HepG2 (cell line): ENCODE measurements around the gene CDC42SE1. TPM values are rescaled to one million over a fixed set of nuclear protein-coding genes. Genes with fewer than 3 reads are reported as not detected.

Source experiments
- ATF1 ChIP-seq: IDR thresholded peaks from 2 replicates; pipeline ENCODE4 v1.6.1; 2016; ENCODE audit warnings: mild to moderate bottlenecking, control low read depth
- ATF7 ChIP-seq, 2 experiments: fragments of 450-650 bp in 1 of 2; sonication (generic) in 1 of 2; formaldehyde crosslinking in 1 of 2; IDR thresholded peaks; 2 replicates each; pipeline versions ENCODE4 v1.4.0 to v1.6.1; 2016 to 2020; ENCODE audit warnings: antibody characterized with exemption in 1 of 2, mild to moderate bottlenecking in 1 of 2, missing genetic modification reagents in 1 of 2
- ELF1 ChIP-seq: sonication (generic); formaldehyde crosslinking; IDR thresholded peaks from 2 replicates; pipeline ENCODE4 v1.4.0; 2020; ENCODE audit warnings: missing genetic modification reagents
- FOXK1 ChIP-seq: sonication (generic); formaldehyde crosslinking; IDR thresholded peaks from 2 replicates; pipeline ENCODE4 v1.4.0; 2020; ENCODE audit warnings: low read depth, missing genetic modification reagents, borderline replicate concordance
- IRF2 ChIP-seq: IDR thresholded peaks from 2 replicates; pipeline ENCODE4 v1.6.1; 2018; ENCODE audit warnings: missing genetic modification reagents, missing compliant biosample characterization
- LCORL ChIP-seq, 2 experiments: fragments of 450-650 bp in 1 of 2; sonication (generic) in 1 of 2; formaldehyde crosslinking in 1 of 2; IDR thresholded peaks; 2 replicates each; pipeline versions ENCODE4 v1.5.0 to v1.6.1; 2017 to 2020; ENCODE audit warnings: antibody characterized with exemption in 1 of 2, missing genetic modification reagents in 1 of 2
- PHF21A ChIP-seq: sonication (generic); formaldehyde crosslinking; IDR thresholded peaks from 2 replicates; pipeline ENCODE4 v1.5.0; 2020; ENCODE audit warnings: mild to moderate bottlenecking, missing genetic modification reagents
- PHF8 ChIP-seq: sonication (generic); formaldehyde crosslinking; IDR thresholded peaks from 2 replicates; pipeline ENCODE4 v1.5.0; 2020; ENCODE audit warnings: missing genetic modification reagents
- SMAD3 ChIP-seq: sonication (generic); formaldehyde crosslinking; IDR thresholded peaks from 2 replicates; pipeline ENCODE4 v1.4.0; 2020; ENCODE audit warnings: missing genetic modification reagents
- SOX5 ChIP-seq: IDR thresholded peaks from 2 replicates; pipeline ENCODE4 v1.6.1; 2016; ENCODE audit warnings: borderline replicate concordance
- TCF7 ChIP-seq: sonication (generic); IDR thresholded peaks from 2 replicates; pipeline ENCODE4 v1.6.1; 2016; ENCODE audit warnings: antibody characterized with exemption, low read depth
- ZMYM3 ChIP-seq: sonication (generic); formaldehyde crosslinking; IDR thresholded peaks from 2 replicates; pipeline ENCODE4 v1.5.1; 2020; ENCODE audit warnings: mild to moderate bottlenecking, missing genetic modification reagents
- ZNF292 ChIP-seq: sonication (generic); formaldehyde crosslinking; IDR thresholded peaks from 2 replicates; pipeline ENCODE4 v1.8.1; 2022; ENCODE audit warnings: mild to moderate bottlenecking, low read depth, missing genetic modification reagents, borderline replicate concordance
- ZNF781 ChIP-seq: sonication (generic); formaldehyde crosslinking; IDR thresholded peaks from 2 replicates; pipeline ENCODE4 v1.5.1; 2020; ENCODE audit warnings: borderline replicate concordance, mild to moderate bottlenecking, missing genetic modification reagents; ENCODE audit errors: not compliant biosample characterization
- ZSCAN25 ChIP-seq: sonication (generic); formaldehyde crosslinking; IDR thresholded peaks from 2 replicates; pipeline ENCODE4 v1.8.0; 2022; ENCODE audit warnings: mild to moderate bottlenecking, missing genetic modification reagents
- polyA plus RNA-seq, 8 experiments: library from polyadenylated mRNA; depleted of rRNA in 3 of 8; stranded (reverse) in 7 of 8; unstranded in 1 of 8; fragments of >200 nt; fragmentation: Illumina TruSeq in 4 of 8; extraction: Trizol in 4 of 8; gene quantifications; 2 replicates each; pipeline versions ENCODE4 v1.2.1 to v1.2.3, GENCODE V29; 2011 to 2016; ENCODE audit warnings: low read depth in 4 of 8, missing spikeins in 1 of 8, mixed read lengths in 1 of 8; ENCODE audit not compliant: insufficient read depth in 1 of 8
- total RNA-seq, 5 experiments: library from RNA; depleted of rRNA; stranded (reverse); fragments of >200 nt; fragmentation: Illumina TruSeq; extraction: Trizol; gene quantifications; 2 replicates each; pipeline ENCODE4 v1.2.3, GENCODE V29; 2016; ENCODE audit warnings: low read depth in 1 of 5
- TF ChIP-seq, protein P1 (sequence below): sonication (generic); formaldehyde crosslinking; IDR thresholded peaks from 2 replicates; pipeline ENCODE4 v1.4.0; 2020; ENCODE audit warnings: missing genetic modification reagents, mild to moderate bottlenecking, borderline replicate concordance
- TF ChIP-seq, protein P2 (sequence below): sonication (generic); formaldehyde crosslinking; IDR thresholded peaks from 2 replicates; pipeline ENCODE4 v1.5.1; 2020; ENCODE audit warnings: mild to moderate bottlenecking, missing genetic modification reagents, borderline replicate concordance
- TF ChIP-seq, protein P3 (sequence below): sonication (generic); formaldehyde crosslinking; IDR thresholded peaks from 2 replicates; pipeline ENCODE4 v1.4.0; 2020; ENCODE audit warnings: missing genetic modification reagents

CDC42SE1 gene
- total and polyA plus RNA-seq, 2 of the 13 experiments (the other 11 are each of a cell fraction or from before 2014, with no cell fraction given), result 17.6 to 17.9 TPM

DNA sequence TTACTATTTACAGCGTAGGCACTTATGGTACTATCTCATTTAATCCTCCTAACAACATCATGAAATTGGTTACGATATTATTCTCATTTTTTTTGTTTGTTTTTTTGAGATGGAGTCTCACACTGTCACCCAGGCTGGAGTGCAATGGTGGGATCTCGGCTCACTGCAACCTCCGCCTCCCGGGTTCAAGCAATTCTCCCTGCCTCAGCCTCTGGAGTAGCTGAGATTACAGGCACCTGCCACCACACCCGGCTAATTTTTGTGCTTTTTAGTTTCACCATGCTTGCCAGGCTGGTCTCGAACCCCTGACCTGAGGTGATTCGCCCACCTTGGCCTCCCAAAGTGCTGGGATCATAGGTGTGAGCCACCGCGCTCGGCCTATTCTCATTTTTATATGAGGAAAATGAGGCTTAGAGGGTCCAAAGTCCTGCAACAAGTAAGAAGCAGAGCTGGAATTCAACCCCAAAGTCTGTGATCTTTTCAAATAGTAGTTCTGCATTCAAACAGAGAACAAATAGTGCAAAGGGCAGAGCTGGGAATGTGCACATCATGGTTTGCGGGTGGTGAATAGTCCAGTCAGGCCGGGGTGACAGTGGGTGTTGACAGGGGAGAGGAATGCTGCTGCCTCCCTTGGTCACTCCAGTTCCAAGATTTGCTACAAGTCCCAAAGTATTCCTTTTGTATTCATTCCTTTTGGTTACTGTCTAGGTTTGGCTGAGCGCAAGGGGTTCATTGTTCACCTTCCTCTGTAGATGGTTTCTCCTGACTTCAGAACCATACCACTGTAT lies 46.5 kb downstream of the CDC42SE1 start (continued):
- TF ChIP-seq, protein P1, sequence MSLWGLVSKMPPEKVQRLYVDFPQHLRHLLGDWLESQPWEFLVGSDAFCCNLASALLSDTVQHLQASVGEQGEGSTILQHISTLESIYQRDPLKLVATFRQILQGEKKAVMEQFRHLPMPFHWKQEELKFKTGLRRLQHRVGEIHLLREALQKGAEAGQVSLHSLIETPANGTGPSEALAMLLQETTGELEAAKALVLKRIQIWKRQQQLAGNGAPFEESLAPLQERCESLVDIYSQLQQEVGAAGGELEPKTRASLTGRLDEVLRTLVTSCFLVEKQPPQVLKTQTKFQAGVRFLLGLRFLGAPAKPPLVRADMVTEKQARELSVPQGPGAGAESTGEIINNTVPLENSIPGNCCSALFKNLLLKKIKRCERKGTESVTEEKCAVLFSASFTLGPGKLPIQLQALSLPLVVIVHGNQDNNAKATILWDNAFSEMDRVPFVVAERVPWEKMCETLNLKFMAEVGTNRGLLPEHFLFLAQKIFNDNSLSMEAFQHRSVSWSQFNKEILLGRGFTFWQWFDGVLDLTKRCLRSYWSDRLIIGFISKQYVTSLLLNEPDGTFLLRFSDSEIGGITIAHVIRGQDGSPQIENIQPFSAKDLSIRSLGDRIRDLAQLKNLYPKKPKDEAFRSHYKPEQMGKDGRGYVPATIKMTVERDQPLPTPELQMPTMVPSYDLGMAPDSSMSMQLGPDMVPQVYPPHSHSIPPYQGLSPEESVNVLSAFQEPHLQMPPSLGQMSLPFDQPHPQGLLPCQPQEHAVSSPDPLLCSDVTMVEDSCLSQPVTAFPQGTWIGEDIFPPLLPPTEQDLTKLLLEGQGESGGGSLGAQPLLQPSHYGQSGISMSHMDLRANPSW (CRISPR knock-in tag), result 0 out of 2 replicates have a peak, but pooled peaks have one; percentile 56
- TF ChIP-seq ZMYM3 (CRISPR knock-in tag), result peak; percentile 97
- TF ChIP-seq IRF2 (CRISPR knock-in tag), result peak; percentile 66; the same call in 1 of the 2 replicates
- TF ChIP-seq SMAD3 (CRISPR knock-in tag), result 0 out of 2 replicates have a peak, but pooled peaks have one; percentile 13
- TF ChIP-seq SOX5, result peak; percentile 87
- peak; percentile 82 for TF ChIP-seq ZNF292 (CRISPR knock-in tag)
- TF ChIP-seq ZNF781 (CRISPR knock-in tag), result peak; percentile 41
- peak; percentile 72 for TF ChIP-seq TCF7
- TF ChIP-seq, protein P2, sequence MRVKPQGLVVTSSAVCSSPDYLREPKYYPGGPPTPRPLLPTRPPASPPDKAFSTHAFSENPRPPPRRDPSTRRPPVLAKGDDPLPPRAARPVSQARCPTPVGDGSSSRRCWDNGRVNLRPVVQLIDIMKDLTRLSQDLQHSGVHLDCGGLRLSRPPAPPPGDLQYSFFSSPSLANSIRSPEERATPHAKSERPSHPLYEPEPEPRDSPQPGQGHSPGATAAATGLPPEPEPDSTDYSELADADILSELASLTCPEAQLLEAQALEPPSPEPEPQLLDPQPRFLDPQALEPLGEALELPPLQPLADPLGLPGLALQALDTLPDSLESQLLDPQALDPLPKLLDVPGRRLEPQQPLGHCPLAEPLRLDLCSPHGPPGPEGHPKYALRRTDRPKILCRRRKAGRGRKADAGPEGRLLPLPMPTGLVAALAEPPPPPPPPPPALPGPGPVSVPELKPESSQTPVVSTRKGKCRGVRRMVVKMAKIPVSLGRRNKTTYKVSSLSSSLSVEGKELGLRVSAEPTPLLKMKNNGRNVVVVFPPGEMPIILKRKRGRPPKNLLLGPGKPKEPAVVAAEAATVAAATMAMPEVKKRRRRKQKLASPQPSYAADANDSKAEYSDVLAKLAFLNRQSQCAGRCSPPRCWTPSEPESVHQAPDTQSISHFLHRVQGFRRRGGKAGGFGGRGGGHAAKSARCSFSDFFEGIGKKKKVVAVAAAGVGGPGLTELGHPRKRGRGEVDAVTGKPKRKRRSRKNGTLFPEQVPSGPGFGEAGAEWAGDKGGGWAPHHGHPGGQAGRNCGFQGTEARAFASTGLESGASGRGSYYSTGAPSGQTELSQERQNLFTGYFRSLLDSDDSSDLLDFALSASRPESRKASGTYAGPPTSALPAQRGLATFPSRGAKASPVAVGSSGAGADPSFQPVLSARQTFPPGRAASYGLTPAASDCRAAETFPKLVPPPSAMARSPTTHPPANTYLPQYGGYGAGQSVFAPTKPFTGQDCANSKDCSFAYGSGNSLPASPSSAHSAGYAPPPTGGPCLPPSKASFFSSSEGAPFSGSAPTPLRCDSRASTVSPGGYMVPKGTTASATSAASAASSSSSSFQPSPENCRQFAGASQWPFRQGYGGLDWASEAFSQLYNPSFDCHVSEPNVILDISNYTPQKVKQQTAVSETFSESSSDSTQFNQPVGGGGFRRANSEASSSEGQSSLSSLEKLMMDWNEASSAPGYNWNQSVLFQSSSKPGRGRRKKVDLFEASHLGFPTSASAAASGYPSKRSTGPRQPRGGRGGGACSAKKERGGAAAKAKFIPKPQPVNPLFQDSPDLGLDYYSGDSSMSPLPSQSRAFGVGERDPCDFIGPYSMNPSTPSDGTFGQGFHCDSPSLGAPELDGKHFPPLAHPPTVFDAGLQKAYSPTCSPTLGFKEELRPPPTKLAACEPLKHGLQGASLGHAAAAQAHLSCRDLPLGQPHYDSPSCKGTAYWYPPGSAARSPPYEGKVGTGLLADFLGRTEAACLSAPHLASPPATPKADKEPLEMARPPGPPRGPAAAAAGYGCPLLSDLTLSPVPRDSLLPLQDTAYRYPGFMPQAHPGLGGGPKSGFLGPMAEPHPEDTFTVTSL (CRISPR knock-in tag), result peak; percentile 86; the same call in 1 of the 2 replicates
- peak; percentile 80 for TF ChIP-seq ZSCAN25 (CRISPR knock-in tag)
- TF ChIP-seq ATF1 (CRISPR knock-in tag), result peak; percentile 54; the same call in 1 of the 2 replicates
- TF ChIP-seq LCORL (IDR thresholded peaks at IDR 0.05), result peak; percentile 66; the same call in 1 of the 2 replicates
- TF ChIP-seq LCORL (CRISPR knock-in tag; IDR thresholded peaks at IDR 0.05), result peak; percentile 86
- TF ChIP-seq, protein P3, sequence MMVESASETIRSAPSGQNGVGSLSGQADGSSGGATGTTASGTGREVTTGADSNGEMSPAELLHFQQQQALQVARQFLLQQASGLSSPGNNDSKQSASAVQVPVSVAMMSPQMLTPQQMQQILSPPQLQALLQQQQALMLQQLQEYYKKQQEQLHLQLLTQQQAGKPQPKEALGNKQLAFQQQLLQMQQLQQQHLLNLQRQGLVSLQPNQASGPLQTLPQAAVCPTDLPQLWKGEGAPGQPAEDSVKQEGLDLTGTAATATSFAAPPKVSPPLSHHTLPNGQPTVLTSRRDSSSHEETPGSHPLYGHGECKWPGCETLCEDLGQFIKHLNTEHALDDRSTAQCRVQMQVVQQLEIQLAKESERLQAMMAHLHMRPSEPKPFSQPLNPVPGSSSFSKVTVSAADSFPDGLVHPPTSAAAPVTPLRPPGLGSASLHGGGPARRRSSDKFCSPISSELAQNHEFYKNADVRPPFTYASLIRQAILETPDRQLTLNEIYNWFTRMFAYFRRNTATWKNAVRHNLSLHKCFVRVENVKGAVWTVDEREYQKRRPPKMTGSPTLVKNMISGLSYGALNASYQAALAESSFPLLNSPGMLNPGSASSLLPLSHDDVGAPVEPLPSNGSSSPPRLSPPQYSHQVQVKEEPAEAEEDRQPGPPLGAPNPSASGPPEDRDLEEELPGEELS (CRISPR knock-in tag), result peak; percentile 74
- peak; percentile 83 for TF ChIP-seq PHF21A (CRISPR knock-in tag)
- TF ChIP-seq FOXK1, result peak; percentile 48; the same call in 1 of the 2 replicates
- TF ChIP-seq ELF1, result no peak
- TF ChIP-seq ATF7 (IDR thresholded peaks at IDR 0.05), result peak; percentile 47
- peak; percentile 24; the same call in 1 of the 2 replicates for TF ChIP-seq ATF7 (CRISPR knock-in tag; IDR thresholded peaks at IDR 0.05)
- TF ChIP-seq PHF8 (CRISPR knock-in tag), result peak; percentile 17; the same call in 1 of the 2 replicates
